T-helper 17 cell (primary cell): ENCODE data around the gene ITIH6. TPM values are rescaled to one million over a fixed set of nuclear protein-coding genes. Genes with fewer than 3 reads are reported as not detected.
"Not testable (repeated sequence)": the region's sequence is repeated elsewhere in the genome, so short reads cannot be mapped to it uniquely, and the experiment has no call there.

ENCODE experiments used
- ATAC-seq: fragments of 150-1000 bp; cut with Tn5 transposase; 2 replicates; pipeline ENCODE4 v1.10.0; 2021; ENCODE audit warnings: mild to moderate bottlenecking, moderate library complexity
- DNase-seq, 3 donors: peaks; one replicate each; pipeline versions ENCODE4 v3.0.0 to v3.0.0-alpha.2; 2020 to 2021
- H3K9me3 ChIP-seq: one replicate; pipeline ENCODE4 v1.7.0; 2013; ENCODE audit warnings: low read length, mild to moderate bottlenecking; ENCODE audit not compliant: control insufficient read depth, poor library complexity, severe bottlenecking
- H3K27ac Mint-ChIP-seq: one replicate; pipeline ENCODE4 v1.8.0; 2022; ENCODE audit warnings: mild to moderate bottlenecking, moderate library complexity, mixed read lengths
- H3K27me3 Mint-ChIP-seq: one replicate; pipeline ENCODE4 v1.8.0; 2022; ENCODE audit warnings: mixed read lengths
- H3K36me3 Mint-ChIP-seq: one replicate; pipeline ENCODE4 v1.8.0; 2022; ENCODE audit warnings: low read depth, mixed read lengths
- H3K4me1 Mint-ChIP-seq: one replicate; pipeline ENCODE4 v1.8.0; 2022; ENCODE audit warnings: mild to moderate bottlenecking, mixed read lengths
- H3K4me3 Mint-ChIP-seq: one replicate; pipeline ENCODE4 v1.8.0; 2022; ENCODE audit warnings: mild to moderate bottlenecking, moderate library complexity, mixed read lengths
- total RNA-seq, 4 donors: library from RNA in 2 of 4; stranded (reverse) in 2 of 4; gene quantifications; one replicate each; pipeline ENCODE4 v1.2.3 and lab custom pipeline; 2022 to 2026

Gene ITIH6
- total RNA-seq, 2 donors from 2014 or later, result not detected

- Mint-ChIP-seq H3K4me1 (no peaks in the 10 kb centered on the region), H3K4me3 (no peak overlapping the region), H3K36me3 (peaks cover 3% of the 10 kb centered on the region), H3K27me3 (no peaks in the 10 kb centered on the region), H3K27ac (peak overlapping the region; percentile 3)
- DNase-seq (no peak), ATAC-seq (no peak)
- H3K9me3 ChIP-seq, result no peaks in the 10 kb centered on the region
Observed at GRCh38 chrX:54819201-54819600, 21.1 kb upstream of the ITIH6 start.

GRCh38 chrX:54818221-54818620, 20.2 kb upstream of the ITIH6 start:
- H3K27me3 Mint-ChIP-seq, result no peaks in the 10 kb centered on the region
- no peak overlapping the region for H3K27ac Mint-ChIP-seq
- peaks cover 3% of the 10 kb centered on the region for H3K36me3 Mint-ChIP-seq
- no peaks in the 10 kb centered on the region for H3K4me1 Mint-ChIP-seq
- ATAC-seq, result no peak
- DNase-seq, result no peak
- H3K4me3 Mint-ChIP-seq, result no peak overlapping the region
- no peaks in the 10 kb centered on the region for H3K9me3 ChIP-seq

- Mint-ChIP-seq H3K27ac (peak overlapping the region; percentile 72), H3K4me3 (peak overlapping the region; percentile 19), H3K4me1 (no peaks in the 10 kb centered on the region), H3K36me3 (peaks cover 3% of the 10 kb centered on the region), H3K27me3 (no peaks in the 10 kb centered on the region)
- ATAC-seq (no peak), DNase-seq (no peak)
- H3K9me3 ChIP-seq, result no peaks in the 10 kb centered on the region
Observed at GRCh38 chrX:54817220-54817820, 19.3 kb upstream of the ITIH6 start.

GRCh38 chrX:54812306-54812705, 14.3 kb upstream of the ITIH6 start:
- no peaks in the 10 kb centered on the region for H3K9me3 ChIP-seq
- Mint-ChIP-seq H3K27me3 (no peaks in the 10 kb centered on the region), H3K4me3 (no peak overlapping the region), H3K27ac (no peak overlapping the region), H3K36me3 (peaks cover 7% of the 10 kb centered on the region), H3K4me1 (peaks cover 16% of the 10 kb centered on the region)
- DNase-seq (no peak), ATAC-seq (no peak)

GRCh38 chrX:54811301-54811885, 13.3 kb upstream of the ITIH6 start:
- no peak for ATAC-seq
- peaks cover 16% of the 10 kb centered on the region for H3K4me1 Mint-ChIP-seq
- no peaks in the 10 kb centered on the region for H3K27me3 Mint-ChIP-seq
- no peak for DNase-seq
- H3K9me3 ChIP-seq, result no peaks in the 10 kb centered on the region
- no peak overlapping the region for H3K4me3 Mint-ChIP-seq
- peaks cover 7% of the 10 kb centered on the region for H3K36me3 Mint-ChIP-seq
- no peak overlapping the region for H3K27ac Mint-ChIP-seq

- H3K27ac Mint-ChIP-seq, result no peak overlapping the region
- peaks cover 17% of the 10 kb centered on the region for H3K4me1 Mint-ChIP-seq
- H3K9me3 ChIP-seq, result no peaks in the 10 kb centered on the region
- H3K36me3 Mint-ChIP-seq, result peaks cover 4% of the 10 kb centered on the region
- no peaks in the 10 kb centered on the region for H3K27me3 Mint-ChIP-seq
- DNase-seq, result no peak
- no peak for ATAC-seq
- no peak overlapping the region for H3K4me3 Mint-ChIP-seq
Observed at GRCh38 chrX:54810532-54810931, 12.5 kb upstream of the ITIH6 start.

- peaks cover 4% of the 10 kb centered on the region for H3K36me3 Mint-ChIP-seq
- peak; percentile 82 for ATAC-seq
- no peaks in the 10 kb centered on the region for H3K9me3 ChIP-seq
- H3K27ac Mint-ChIP-seq, result peak overlapping the region; percentile 94
- peak overlapping the region; percentile 95 for H3K4me3 Mint-ChIP-seq
- peak; percentile 74 to 83 (median 75) for DNase-seq
- peaks cover 17% of the 10 kb centered on the region for H3K4me1 Mint-ChIP-seq
- no peaks in the 10 kb centered on the region for H3K27me3 Mint-ChIP-seq
Observed at GRCh38 chrX:54808605-54809483, 10.8 kb upstream of the ITIH6 start.

- H3K36me3 Mint-ChIP-seq, result peaks cover 4% of the 10 kb centered on the region
- H3K4me3 Mint-ChIP-seq, result peak overlapping the region; percentile 95
- ATAC-seq, result peak; percentile 14
- peak overlapping the region; percentile 94 for H3K27ac Mint-ChIP-seq
- no peaks in the 10 kb centered on the region for H3K27me3 Mint-ChIP-seq
- peak in 2 of 3 donors; percentile 22 to 28 for DNase-seq
- no peaks in the 10 kb centered on the region for H3K9me3 ChIP-seq
- peaks cover 17% of the 10 kb centered on the region for H3K4me1 Mint-ChIP-seq
Observed at GRCh38 chrX:54808109-54808604, 10.1 kb upstream of the ITIH6 start.

GRCh38 chrX:54807524-54808108, 9.6 kb upstream of the ITIH6 start, which contains the start of gene MAGED2:
Gene MAGED2, plus strand, starts transcription at chrX:54807745. Its CDS starts 1,587 bp downstream, at chrX:54809332.
- ATAC-seq, result peak; percentile 64
- H3K9me3 ChIP-seq, result no peaks in the 10 kb centered on the region
- peaks cover 4% of the 10 kb centered on the region for H3K36me3 Mint-ChIP-seq
- H3K4me3 Mint-ChIP-seq, result peak within 1 kb of the TSS; percentile 95
- DNase-seq, result peak; percentile 17 to 52 (median 33)
- no peaks in the 10 kb centered on the region for H3K27me3 Mint-ChIP-seq
- H3K27ac Mint-ChIP-seq, result peak within 1 kb of the TSS; percentile 94
- peaks cover 17% of the 10 kb centered on the region for H3K4me1 Mint-ChIP-seq

- ATAC-seq (no peak), DNase-seq (no peak)
- H3K36me3 Mint-ChIP-seq, result no peaks in the 10 kb centered on the region
- no peaks in the 10 kb centered on the region for H3K27me3 Mint-ChIP-seq
- no peaks in the 10 kb centered on the region for H3K4me1 Mint-ChIP-seq
- H3K4me3 Mint-ChIP-seq, result no peak overlapping the region
- H3K9me3 ChIP-seq, result no peaks in the 10 kb centered on the region
- no peak overlapping the region for H3K27ac Mint-ChIP-seq
Observed at GRCh38 chrX:54799046-54799445, 991 bp upstream of the ITIH6 start.

GRCh38 chrX:54794795-54795194, 3.3 kb downstream of the ITIH6 start:
- ATAC-seq (no peak), DNase-seq (no peak)
- Mint-ChIP-seq H3K4me1 (no peaks in the 10 kb centered on the region), H3K4me3 (no peak overlapping the region), H3K27ac (no peak overlapping the region), H3K27me3 (no peaks in the 10 kb centered on the region), H3K36me3 (no peaks in the 10 kb centered on the region)
- no peaks in the 10 kb centered on the region for H3K9me3 ChIP-seq

GRCh38 chrX:54794028-54794427, 4.0 kb downstream of the ITIH6 start:
- Mint-ChIP-seq H3K27me3 (no peaks in the 10 kb centered on the region), H3K36me3 (no peaks in the 10 kb centered on the region), H3K4me1 (no peaks in the 10 kb centered on the region), H3K27ac (no peak overlapping the region), H3K4me3 (no peak overlapping the region)
- no peak for ATAC-seq
- DNase-seq, result no peak
- no peaks in the 10 kb centered on the region for H3K9me3 ChIP-seq

- not testable (repeated sequence) for DNase-seq, ATAC-seq, H3K4me3 Mint-ChIP-seq
Observed at GRCh38 chrX:54789405-54789804, 8.7 kb downstream of the ITIH6 start.

More at GRCh38 chrX:54789405-54789804, 8.7 kb downstream of the ITIH6 start:
- not testable (repeated sequence) for H3K9me3 ChIP-seq, H3K27me3 Mint-ChIP-seq, H3K27ac Mint-ChIP-seq, H3K4me1 Mint-ChIP-seq, H3K36me3 Mint-ChIP-seq
